HepG2 (cell line): Measurements from ENCODE around the gene UBAP2. TPM values are rescaled to one million over a fixed set of nuclear protein-coding genes. Genes with fewer than 3 reads are reported as not detected.

ENCODE experiments used
- ATAC-seq: fragments of 200-7000 bp; cut with Tn5 transposase; 3 replicates; pipeline ENCODE4 v1.9.1; 2020; ENCODE audit warnings: mild to moderate bottlenecking, moderate library complexity
- BruUV-seq: library from RNA; stranded (reverse); fragments of 400-500 nt; replicated peaks from 2 replicates; lab custom pipeline; 2021; lab: Mats Ljungman, UMichigan
- CTCF ChIA-PET: fragments of 300-600 bp; formaldehyde crosslinking; extraction: SDS; loops from one replicate; lab custom pipeline; 2021; ENCODE audit warnings: low total read pairs, inconsistent platforms, low intra/inter-chr PET ratio; lab: Yijun Ruan, JAX
- POLR2A ChIA-PET: fragments of 350-600 bp; sonication (Branson Sonifier 250); formaldehyde crosslinking; loops from one replicate; lab custom pipeline; 2020; ENCODE audit warnings: antibody characterized with exemption, inconsistent platforms; lab: Yijun Ruan, JAX
- DNase-seq: peaks from one replicate; pipeline ENCODE4 v3.0.0-alpha.2; 2015; ENCODE audit warnings: low spot score
- FAIRE-seq: peaks from 3 replicates; lab custom pipeline; 2011; peaks lifted over from hg19 to GRCh38; lab: Jason Lieb, UNC
- H2AFZ ChIP-seq: one replicate; pipeline ENCODE4 v1.6.1; 2011; ENCODE audit warnings: low read length, inconsistent platforms
- H3K27ac ChIP-seq: fragments of 300-600 bp; 3 replicates; pipeline ENCODE4 v1.8.0; 2011; ENCODE audit warnings: mixed run types, mild to moderate bottlenecking, mixed read lengths, low read length, inconsistent platforms; ENCODE audit not compliant: insufficient read depth; ENCODE audit errors: extremely low read length
- H3K27me3 ChIP-seq, 2 experiments: fragments of 200-600 bp in 1 of 2; 2 replicates in 1 of 2; 3 replicates in 1 of 2; pipeline versions ENCODE4 v1.6.0 to v1.8.0; 2011; ENCODE audit warnings: low read length in 2 of 2, mild to moderate bottlenecking in 2 of 2, moderate library complexity in 2 of 2, inconsistent platforms in 1 of 2; ENCODE audit not compliant: insufficient read depth in 2 of 2, control insufficient read depth in 1 of 2
- H3K36me3 ChIP-seq, 2 experiments: fragments of 200-600 bp in 1 of 2; replicated peaks in 1 of 2; 2 replicates in 1 of 2; 3 replicates in 1 of 2; pipeline versions ENCODE4 v1.5.1 to v1.8.0; 2011; ENCODE audit warnings: low read length in 2 of 2, inconsistent platforms in 1 of 2; ENCODE audit not compliant: insufficient read depth in 2 of 2, control insufficient read depth in 1 of 2
- H3K4me1 ChIP-seq: 2 replicates; pipeline ENCODE4 v1.5.1; 2012; ENCODE audit warnings: low read length, inconsistent platforms; ENCODE audit not compliant: insufficient read depth
- H3K4me2 ChIP-seq: 2 replicates; pipeline ENCODE4 v1.6.0; 2011; ENCODE audit warnings: low read depth, low read length, inconsistent platforms
- H3K4me3 ChIP-seq, 3 experiments: fragments of 200-600 bp in 1 of 3; sonication (generic), shearing (Covaris generic) in 1 of 3; replicated peaks in 1 of 3; 2 replicates each; pipeline ENCODE4 v1.5.1; 2011 to 2016; ENCODE audit warnings: low read length in 3 of 3, inconsistent platforms in 2 of 3, low read depth in 2 of 3, mild to moderate bottlenecking in 2 of 3, control low read depth in 1 of 3, mixed read lengths in 1 of 3; ENCODE audit not compliant: insufficient read depth in 1 of 3
- H3K79me2 ChIP-seq: one replicate; pipeline ENCODE4 v1.6.1; 2011; ENCODE audit warnings: low read length, inconsistent platforms; ENCODE audit not compliant: insufficient read depth
- H3K9ac ChIP-seq: 2 replicates; pipeline ENCODE4 v1.6.0; 2011; ENCODE audit warnings: mild to moderate bottlenecking, low read depth, low read length, inconsistent platforms; ENCODE audit not compliant: insufficient read depth
- H3K9me3 ChIP-seq: 2 replicates; pipeline ENCODE4 v1.5.1; 2012; ENCODE audit warnings: mild to moderate bottlenecking, low read length
- H4K20me1 ChIP-seq: 2 replicates; pipeline ENCODE4 v1.6.0; 2011; ENCODE audit warnings: inconsistent platforms, mild to moderate bottlenecking, low read length, moderate library complexity; ENCODE audit not compliant: insufficient read depth
- ATF7-NPFF ChIP-seq: sonication (generic); formaldehyde crosslinking; IDR thresholded peaks from 2 replicates; pipeline ENCODE4 v1.8.1; 2023; ENCODE audit warnings: mild to moderate bottlenecking, low read depth, missing genetic modification reagents, moderate library complexity
- CEBPB ChIP-seq: IDR thresholded peaks from 2 replicates; pipeline ENCODE4 v1.6.1; 2011; ENCODE audit warnings: low read depth, low read length, improper control_type of control experiment, borderline replicate concordance
- EEA1 ChIP-seq: sonication (generic); formaldehyde crosslinking; IDR thresholded peaks from 2 replicates; pipeline ENCODE4 v1.5.1; 2020; ENCODE audit warnings: mild to moderate bottlenecking, missing genetic modification reagents, borderline replicate concordance
- ETV6 ChIP-seq: sonication (generic); formaldehyde crosslinking; conservative IDR thresholded peaks from 2 replicates; pipeline ENCODE4 v1.4.0; 2020; ENCODE audit warnings: missing genetic modification reagents
- KLF12 ChIP-seq: sonication (generic); formaldehyde crosslinking; IDR thresholded peaks from 2 replicates; pipeline ENCODE4 v1.4.0; 2020; ENCODE audit warnings: missing genetic modification reagents, borderline replicate concordance
- MATR3 ChIP-seq: sonication (generic); formaldehyde crosslinking; IDR thresholded peaks from 2 replicates; pipeline ENCODE4 v1.4.0; 2020; ENCODE audit warnings: missing genetic modification reagents
- ZNF562 ChIP-seq: sonication (generic); formaldehyde crosslinking; IDR thresholded peaks from 2 replicates; pipeline ENCODE4 v1.8.0; 2022; ENCODE audit warnings: missing genetic modification reagents, borderline replicate concordance
- ZNF780A ChIP-seq: sonication (generic); formaldehyde crosslinking; IDR thresholded peaks from 2 replicates; pipeline ENCODE4 v1.8.0; 2022; ENCODE audit warnings: mild to moderate bottlenecking, missing genetic modification reagents, moderate library complexity
- WGBS: methylation state at CpG from one replicate; pipeline ENCODE4 v1.1.6; 2017; ENCODE audit warnings: low lambda C conversion rate; 5-methylcytosine and 5-hydroxymethylcytosine counted together
- in situ Hi-C: cut with HindIII; loops from 2 replicates; pipeline ENCODE4 v1.10.0; 2017; ENCODE audit warnings: low pct_unique_long_range_greater_than_20kb; ENCODE audit not compliant: extremely low pct_ligation_motif_present
- intact Hi-C: fragments of 100-400 bp; cut with micrococcal nuclease; formaldehyde crosslinking; loops from one replicate; pipeline ENCODE4 v1.10.0; 2022; ENCODE audit not compliant: unreplicated experiment
- polyA plus RNA-seq, 8 experiments: library from polyadenylated mRNA; depleted of rRNA in 3 of 8; stranded (reverse) in 7 of 8; unstranded in 1 of 8; fragments of >200 nt; fragmentation: Illumina TruSeq in 4 of 8; extraction: Trizol in 4 of 8; gene quantifications; 2 replicates each; pipeline versions ENCODE4 v1.2.1 to v1.2.3, GENCODE V29; 2011 to 2016; ENCODE audit warnings: low read depth in 4 of 8, missing spikeins in 1 of 8, mixed read lengths in 1 of 8; ENCODE audit not compliant: insufficient read depth in 1 of 8
- total RNA-seq, 5 experiments: library from RNA; depleted of rRNA; stranded (reverse); fragments of >200 nt; fragmentation: Illumina TruSeq; extraction: Trizol; gene quantifications; 2 replicates each; pipeline ENCODE4 v1.2.3, GENCODE V29; 2016; ENCODE audit warnings: low read depth in 1 of 5

UBAP2 gene
- total and polyA plus RNA-seq, 2 of the 13 experiments (the other 11 are each of a cell fraction or from before 2014, with no cell fraction given): 19.0 to 22.0 TPM

- TF ChIP-seq ZNF780A: no peak
- TF ChIP-seq EEA1: no peak
- no peak for TF ChIP-seq ATF7-NPFF (CRISPR knock-in tag)
- no peak for TF ChIP-seq MATR3 (CRISPR knock-in tag)
- TF ChIP-seq CEBPB: no peak
- TF ChIP-seq ETV6 (CRISPR knock-in tag): no peak
- TF ChIP-seq KLF12 (CRISPR knock-in tag): no peak
- no peak for TF ChIP-seq ZNF562 (CRISPR knock-in tag)
- TF ChIP-seq, all 625 proteins: peak for 0
- no peak overlapping the region for H3K27ac ChIP-seq
- no peak for DNase-seq
- H4K20me1 ChIP-seq: peaks cover 30% of the 10 kb centered on the region
- intact Hi-C loops (no loop called here), in situ Hi-C loops (no loop called here)
- POLR2A ChIA-PET: no interaction called here
- H3K4me1 ChIP-seq: 0 out of 2 replicates have a peak, but pooled peaks cover 1% of the 10 kb centered on the region
- no peak for FAIRE-seq
- H3K27me3 ChIP-seq: no peaks in the 10 kb centered on the region
- CTCF ChIA-PET: no interaction called here
- no peaks in the 10 kb centered on the region for H3K9me3 ChIP-seq
- 0 out of 5 replicates have a peak, but pooled peaks cover 0 to 5% of the 10 kb centered on the region in 2 experiments for H3K36me3 ChIP-seq
- H3K4me2 ChIP-seq: no peak overlapping the region
- H3K4me3 ChIP-seq: no peak overlapping the region
- peaks cover 86% of the 10 kb centered on the region for H3K79me2 ChIP-seq
- no peak for ATAC-seq
- H2AFZ ChIP-seq: no peak overlapping the region
- no TSS peak for BruUV-seq
- WGBS: 93% methylated on average over 7 of the region's 7 CpGs
- H3K9ac ChIP-seq: no peak overlapping the region
Observed at GRCh38 chr9:33878691-33879366, 169.9 kb downstream of the UBAP2 start.
